GM18508 (cell line): ENCODE measurements around the gene MED9.

Experiments
- ATAC-seq: cut with Tn5 transposase; IDR thresholded peaks from one replicate; pipeline ENCODE4 v1.9.1; 2021; ENCODE audit warnings: moderate number of reproducible peaks; ENCODE audit not compliant: insufficient read depth, unreplicated experiment

Gene MED9

GRCh38 chr17:17512866-17513265 is 36.1 kb downstream of the MED9 start:
- ATAC-seq = no peak

GRCh38 chr17:17513626-17514025 is 36.8 kb downstream of the MED9 start:
- ATAC-seq = no peak

- ATAC-seq = no peak
Measured at GRCh38 chr17:17514361-17514992, 37.7 kb downstream of the MED9 start.

- ATAC-seq = no peak
Measured at GRCh38 chr17:17514993-17515933, 38.5 kb downstream of the MED9 start.

- no peak for ATAC-seq
Measured at GRCh38 chr17:17515934-17516930, 39.4 kb downstream of the MED9 start.

- ATAC-seq = no peak
Measured at GRCh38 chr17:17516941-17517720, 40.3 kb downstream of the MED9 start.

- no peak for ATAC-seq
Measured at GRCh38 chr17:17518014-17518413, 41.2 kb downstream of the MED9 start.

GRCh38 chr17:17518951-17519350 is 42.2 kb downstream of the MED9 start:
- no peak for ATAC-seq

- ATAC-seq = no peak
Measured at GRCh38 chr17:17519886-17520285, 43.1 kb downstream of the MED9 start.

GRCh38 chr17:17520599-17521232 is 43.9 kb downstream of the MED9 start:
- no peak for ATAC-seq

GRCh38 chr17:17523001-17523730 is 46.4 kb downstream of the MED9 start:
- no peak for ATAC-seq

GRCh38 chr17:17523731-17524490 is 47.1 kb downstream of the MED9 start:
- ATAC-seq = no peak

GRCh38 chr17:17525311-17525710 is 48.5 kb downstream of the MED9 start:
- ATAC-seq = no peak

- no peak for ATAC-seq
Measured at GRCh38 chr17:17525956-17526355, 49.2 kb downstream of the MED9 start.

- no peak for ATAC-seq
Measured at GRCh38 chr17:17526369-17526768, 49.6 kb downstream of the MED9 start.

GRCh38 chr17:17527534-17527933 is 50.7 kb downstream of the MED9 start:
- no peak for ATAC-seq

GRCh38 chr17:17527956-17528500 is 51.2 kb downstream of the MED9 start:
- ATAC-seq = no peak
